Hepatocyte (in vitro differentiated cells): ENCODE data around the gene ARL6. TPM values are rescaled to one million over a fixed set of nuclear protein-coding genes. Genes with fewer than 3 reads are reported as not detected.

Source experiments
- DNase-seq: peaks from one replicate; pipeline ENCODE4 v3.0.0-alpha.2; 2016; ENCODE audit warnings: low spot score
- H2AFZ ChIP-seq: fragments of 200-600 bp; sonication (generic); 2 replicates; pipeline ENCODE4 v1.6.0; 2016; ENCODE audit warnings: antibody characterized with exemption, mild to moderate bottlenecking
- H3K27ac ChIP-seq: fragments of 200-600 bp; sonication (generic); 2 replicates; pipeline ENCODE4 v1.5.1; 2016; ENCODE audit warnings: mild to moderate bottlenecking
- H3K27me3 ChIP-seq: fragments of 200-600 bp; sonication (generic); 2 replicates; pipeline ENCODE4 v1.6.1; 2016
- H3K36me3 ChIP-seq: fragments of 200-600 bp; sonication (generic); replicated peaks from 2 replicates; pipeline ENCODE4 v1.5.1; 2016; ENCODE audit warnings: low read depth; ENCODE audit not compliant: insufficient read depth
- H3K4me1 ChIP-seq: fragments of 200-600 bp; sonication (generic); 2 replicates; pipeline ENCODE4 v1.5.1; 2016; ENCODE audit warnings: mild to moderate bottlenecking, moderate library complexity; ENCODE audit not compliant: insufficient read depth
- H3K4me2 ChIP-seq: fragments of 200-600 bp; sonication (generic); 2 replicates; pipeline ENCODE4 v1.6.0; 2016
- H3K4me3 ChIP-seq: fragments of 200-600 bp; sonication (generic); 2 replicates; pipeline ENCODE4 v1.5.1; 2016; ENCODE audit warnings: mild to moderate bottlenecking
- H3K79me2 ChIP-seq: fragments of 200-600 bp; sonication (generic); 2 replicates; pipeline ENCODE4 v1.6.0; 2017; ENCODE audit warnings: mild to moderate bottlenecking
- H3K9me2 ChIP-seq: fragments of 200-600 bp; sonication (generic); replicated peaks from 2 replicates; pipeline ENCODE4 v1.6.0; 2017; ENCODE audit warnings: mild to moderate bottlenecking; ENCODE audit not compliant: insufficient read depth
- H3K9me3 ChIP-seq: fragments of 200-600 bp; sonication (generic); 2 replicates; pipeline ENCODE4 v1.5.1; 2016; ENCODE audit warnings: low read depth, mild to moderate bottlenecking
- H4K20me1 ChIP-seq: fragments of 200-600 bp; sonication (generic); 2 replicates; pipeline ENCODE4 v1.6.0; 2016; ENCODE audit warnings: mild to moderate bottlenecking; ENCODE audit not compliant: insufficient read depth, poor library complexity, severe bottlenecking
- CTCF ChIP-seq: fragments of 200-600 bp; sonication (generic); IDR thresholded peaks from 2 replicates; pipeline ENCODE4 v1.5.1; 2016; ENCODE audit warnings: antibody characterized with exemption, mild to moderate bottlenecking; ENCODE audit not compliant: poor library complexity
- EZH2 ChIP-seq: fragments of 200-600 bp; sonication (generic); IDR thresholded peaks from 2 replicates; pipeline ENCODE4 v1.6.1; 2016; ENCODE audit warnings: antibody characterized with exemption, mild to moderate bottlenecking, borderline replicate concordance
- EZH2phosphoT487 ChIP-seq: fragments of 200-600 bp; sonication (generic); IDR thresholded peaks from one replicate; pipeline ENCODE4 v1.6.1; 2018; ENCODE audit warnings: antibody characterized with exemption, mild to moderate bottlenecking, low read depth, moderate library complexity; ENCODE audit not compliant: unreplicated experiment, severe bottlenecking
- WGBS: methylation state at CpG from one replicate; pipeline ENCODE4 v1.1.6; 2016; ENCODE audit warnings: low lambda C conversion rate; ENCODE audit errors: missing lambda C conversion rate; 5-methylcytosine and 5-hydroxymethylcytosine counted together
- polyA plus RNA-seq: library from polyadenylated mRNA; unstranded; fragments of >200 nt; fragmentation: Nextera tagmentation; extraction: Ambion mirVana; gene quantifications from 2 replicates; pipeline ENCODE4 v1.2.1, GENCODE V29; 2016
- total RNA-seq: library from RNA; depleted of rRNA; stranded (reverse); fragments of >200 nt; gene quantifications from 2 replicates; pipeline ENCODE4 v1.2.3, GENCODE V29; 2014

The ARL6 gene
- total and polyA plus RNA-seq, 2 experiments from 2014 or later, result 4.0 to 8.5 TPM

- WGBS, result 94% methylated on average over 5 of the region's 5 CpGs
- no peak for DNase-seq
- TF ChIP-seq CTCF (no peak), EZH2 (no peak), EZH2phosphoT487 (no peak)
- Histone ChIP-seq H2AFZ (no peak overlapping the region), H3K4me1 (no peaks in the 10 kb centered on the region), H3K9me3 (no peaks in the 10 kb centered on the region), H3K4me2 (no peak overlapping the region), H3K79me2 (peaks cover 7% of the 10 kb centered on the region), H3K27ac (no peak overlapping the region), H3K27me3 (no peaks in the 10 kb centered on the region), H3K9me2 (no peaks in the 10 kb centered on the region), H3K4me3 (no peak overlapping the region), H4K20me1 (no peaks in the 10 kb centered on the region), H3K36me3 (no peaks in the 10 kb centered on the region)
Measured at GRCh38 chr3:97835761-97836160, 71.2 kb downstream of the ARL6 start.

- no peak overlapping the region for H3K27ac ChIP-seq
- no peaks in the 10 kb centered on the region for H3K9me3 ChIP-seq
- no peak overlapping the region for H3K4me2 ChIP-seq
- no peak overlapping the region for H2AFZ ChIP-seq
- no peaks in the 10 kb centered on the region for H4K20me1 ChIP-seq
- no peak for DNase-seq
- TF ChIP-seq EZH2, result no peak
- TF ChIP-seq EZH2phosphoT487, result no peak
- TF ChIP-seq CTCF, result no peak
- H3K4me1 ChIP-seq, result no peaks in the 10 kb centered on the region
- no peaks in the 10 kb centered on the region for H3K36me3 ChIP-seq
- no peak overlapping the region for H3K4me3 ChIP-seq
- H3K9me2 ChIP-seq, result no peaks in the 10 kb centered on the region
- 66% methylated on average over 3 of the region's 3 CpGs for WGBS
- H3K27me3 ChIP-seq, result no peaks in the 10 kb centered on the region
- H3K79me2 ChIP-seq, result peaks cover 14% of the 10 kb centered on the region
Measured at GRCh38 chr3:97838393-97838792, 73.8 kb downstream of the ARL6 start.

DNA sequence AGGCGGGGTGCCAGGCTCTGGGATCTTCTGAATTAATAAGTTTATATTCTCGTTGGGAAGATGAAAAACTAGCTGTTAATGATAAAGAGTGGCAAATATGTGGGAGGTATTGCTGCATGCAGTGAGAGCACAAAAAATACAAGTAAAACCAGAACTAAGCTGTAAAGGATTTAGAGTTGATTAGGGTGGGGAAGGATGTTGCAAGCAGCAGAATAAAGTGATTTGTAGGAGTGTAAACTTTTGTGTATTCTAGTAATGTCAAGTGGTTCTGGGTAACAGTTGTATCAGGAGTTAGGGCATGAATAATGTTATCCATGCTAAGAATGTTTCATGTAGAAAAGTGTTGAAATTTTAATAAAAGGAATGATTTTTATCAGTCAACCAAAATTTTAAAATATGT lies 75.4 kb downstream of the ARL6 start:
- no peaks in the 10 kb centered on the region for H3K27me3 ChIP-seq
- H3K4me1 ChIP-seq, result no peaks in the 10 kb centered on the region
- 93% methylated on average over 2 of the region's 2 CpGs for WGBS
- no peak overlapping the region for H3K4me3 ChIP-seq
- H2AFZ ChIP-seq, result no peak overlapping the region
- H3K9me3 ChIP-seq, result no peaks in the 10 kb centered on the region
- no peak overlapping the region for H3K4me2 ChIP-seq
- H3K27ac ChIP-seq, result no peak overlapping the region
- H4K20me1 ChIP-seq, result no peaks in the 10 kb centered on the region
- no peaks in the 10 kb centered on the region for H3K9me2 ChIP-seq
- H3K79me2 ChIP-seq, result peaks cover 8% of the 10 kb centered on the region
- TF ChIP-seq EZH2phosphoT487, result no peak
- TF ChIP-seq EZH2, result no peak
- TF ChIP-seq CTCF, result no peak
- H3K36me3 ChIP-seq, result no peaks in the 10 kb centered on the region
- DNase-seq, result no peak

DNA sequence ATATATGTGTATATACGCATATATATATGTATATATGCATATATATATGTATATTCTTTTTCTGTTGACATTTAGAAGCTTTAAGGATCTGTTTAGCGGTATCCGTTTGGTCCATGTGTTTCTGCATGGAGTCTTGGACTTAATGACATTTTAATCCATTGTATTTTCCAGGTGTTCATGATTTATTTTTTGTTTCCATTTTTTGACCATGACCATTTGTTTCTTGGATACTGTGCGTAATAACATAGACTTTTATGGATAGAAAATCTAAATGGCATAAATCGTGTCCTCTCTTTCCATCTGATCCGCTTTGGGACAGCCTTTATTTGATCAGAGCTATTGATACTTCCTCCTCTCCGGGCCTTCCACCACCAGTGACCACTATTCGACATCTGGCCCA lies 76.7 kb downstream of the ARL6 start:
- no peak overlapping the region for H2AFZ ChIP-seq
- no peak overlapping the region for H3K4me2 ChIP-seq
- H3K9me3 ChIP-seq, result no peaks in the 10 kb centered on the region
- H3K79me2 ChIP-seq, result peaks cover 8% of the 10 kb centered on the region
- H4K20me1 ChIP-seq, result no peaks in the 10 kb centered on the region
- 98% methylated on average over 8 of the region's 8 CpGs for WGBS
- H3K27me3 ChIP-seq, result no peaks in the 10 kb centered on the region
- H3K4me1 ChIP-seq, result no peaks in the 10 kb centered on the region
- H3K36me3 ChIP-seq, result no peaks in the 10 kb centered on the region
- no peaks in the 10 kb centered on the region for H3K9me2 ChIP-seq
- TF ChIP-seq EZH2phosphoT487 (no peak), EZH2 (no peak), CTCF (no peak)
- no peak overlapping the region for H3K27ac ChIP-seq
- no peak for DNase-seq
- H3K4me3 ChIP-seq, result no peak overlapping the region
